VCaP (cell line): ENCODE measurements around the gene CACNA1I.

ENCODE experiments used
- H3K27ac ChIP-seq: fragments of 450-650 bp; 2 replicates; pipeline ENCODE4 v1.5.1; 2017
- TF ChIP-seq, protein P1 (sequence below): fragments of 450-650 bp; conservative IDR thresholded peaks from 2 replicates; pipeline ENCODE4 v1.5.1; 2017; ENCODE audit warnings: mild to moderate bottlenecking, moderate library complexity

Gene CACNA1I

GRCh38 chr22:39664485-39665200 is 94.1 kb downstream of the CACNA1I start:
- no peak overlapping the region for H3K27ac ChIP-seq
- TF ChIP-seq, protein P1, sequence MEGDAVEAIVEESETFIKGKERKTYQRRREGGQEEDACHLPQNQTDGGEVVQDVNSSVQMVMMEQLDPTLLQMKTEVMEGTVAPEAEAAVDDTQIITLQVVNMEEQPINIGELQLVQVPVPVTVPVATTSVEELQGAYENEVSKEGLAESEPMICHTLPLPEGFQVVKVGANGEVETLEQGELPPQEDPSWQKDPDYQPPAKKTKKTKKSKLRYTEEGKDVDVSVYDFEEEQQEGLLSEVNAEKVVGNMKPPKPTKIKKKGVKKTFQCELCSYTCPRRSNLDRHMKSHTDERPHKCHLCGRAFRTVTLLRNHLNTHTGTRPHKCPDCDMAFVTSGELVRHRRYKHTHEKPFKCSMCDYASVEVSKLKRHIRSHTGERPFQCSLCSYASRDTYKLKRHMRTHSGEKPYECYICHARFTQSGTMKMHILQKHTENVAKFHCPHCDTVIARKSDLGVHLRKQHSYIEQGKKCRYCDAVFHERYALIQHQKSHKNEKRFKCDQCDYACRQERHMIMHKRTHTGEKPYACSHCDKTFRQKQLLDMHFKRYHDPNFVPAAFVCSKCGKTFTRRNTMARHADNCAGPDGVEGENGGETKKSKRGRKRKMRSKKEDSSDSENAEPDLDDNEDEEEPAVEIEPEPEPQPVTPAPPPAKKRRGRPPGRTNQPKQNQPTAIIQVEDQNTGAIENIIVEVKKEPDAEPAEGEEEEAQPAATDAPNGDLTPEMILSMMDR = no peak

GRCh38 chr22:39665229-39665628 is 94.7 kb downstream of the CACNA1I start:
- TF ChIP-seq, protein P1 = no peak
- H3K27ac ChIP-seq = no peak overlapping the region

- TF ChIP-seq, protein P1 = no peak
- no peak overlapping the region for H3K27ac ChIP-seq
Measured at GRCh38 chr22:39665661-39666431, 95.3 kb downstream of the CACNA1I start.

- H3K27ac ChIP-seq = no peak overlapping the region
- TF ChIP-seq, protein P1 = no peak
Measured at GRCh38 chr22:39666495-39666894, 95.9 kb downstream of the CACNA1I start.

DNA sequence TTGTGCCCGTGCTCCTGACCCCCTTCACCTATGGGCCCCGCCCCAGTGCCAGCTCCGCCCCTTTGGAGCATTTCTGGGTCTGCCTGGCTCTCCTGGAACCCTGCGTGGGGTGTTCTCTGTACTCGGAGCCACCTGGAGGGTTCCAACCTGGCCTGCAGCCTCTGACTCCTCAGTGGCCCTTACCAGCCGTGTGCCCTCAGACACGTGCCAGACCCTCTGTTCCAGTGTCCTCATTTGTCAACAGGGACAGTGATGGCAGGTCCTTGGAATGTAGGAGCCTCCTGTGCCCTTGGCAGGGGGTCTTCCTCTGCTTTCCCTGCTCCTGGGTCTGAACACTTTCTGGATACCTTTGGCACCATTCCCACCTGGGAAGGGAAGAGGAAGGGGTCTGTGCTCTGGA is 96.4 kb downstream of the CACNA1I start:
- H3K27ac ChIP-seq = no peak overlapping the region
- TF ChIP-seq, protein P1 = no peak

- no peak overlapping the region for H3K27ac ChIP-seq
- TF ChIP-seq, protein P1 = no peak
Measured at GRCh38 chr22:39669432-39669831, 98.9 kb downstream of the CACNA1I start.

- H3K27ac ChIP-seq = no peak overlapping the region
- TF ChIP-seq, protein P1 = no peak
Measured at GRCh38 chr22:39671936-39672335, 101.4 kb downstream of the CACNA1I start.
